ENCODE measurements around the gene RPL13A. TPM values are rescaled to one million over a fixed set of nuclear protein-coding genes. Genes with fewer than 3 reads are reported as not detected.
A peak's percentile ranks its signal among the peaks of the same experiment; 100 is the strongest.

RPL13A gene
- total RNA-seq, 1 donor from 2014 or later, result 1,486 TPM

DNA sequence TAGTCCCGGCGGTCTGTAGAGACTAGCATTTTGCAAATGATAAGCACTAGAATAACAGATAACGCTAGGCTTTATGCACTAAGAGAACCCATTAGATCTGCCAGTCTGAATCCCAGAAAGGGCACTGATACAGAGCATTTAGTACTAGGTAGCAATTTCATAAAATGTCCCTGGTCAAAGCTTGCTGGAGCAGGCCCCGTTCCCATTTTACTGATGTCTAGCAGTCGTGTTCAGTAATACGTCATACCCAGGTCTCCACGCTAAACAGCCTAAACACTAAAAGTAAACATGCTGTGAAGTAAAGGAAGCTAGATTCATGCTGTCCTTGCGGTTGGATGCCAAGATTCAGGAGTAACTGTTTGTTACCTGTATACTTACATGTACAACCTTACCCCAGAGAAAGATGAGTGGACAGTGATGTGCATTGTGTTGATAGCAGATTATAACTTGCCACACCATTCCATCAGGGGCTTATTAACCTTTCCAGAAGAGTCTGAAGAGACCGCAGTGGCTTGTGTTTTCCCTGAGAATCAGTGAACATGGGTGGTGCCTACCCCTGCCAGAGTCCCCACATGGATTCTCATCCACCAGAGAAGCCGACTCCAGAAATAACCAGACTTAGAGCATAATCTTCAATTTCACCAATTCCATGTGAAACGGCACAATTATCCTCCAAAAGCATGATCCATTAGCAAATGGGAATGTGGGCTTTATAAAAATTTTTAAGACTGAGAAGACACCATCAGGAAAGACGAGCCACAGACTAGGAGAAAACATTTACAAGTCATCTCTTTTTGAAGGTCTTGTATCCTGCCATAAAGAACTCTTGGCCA lies 5.4 kb downstream of the RPL13A start:
- ATAC-seq (no peak), DNase-seq (ENCODE audit: missing footprints) (no peak)
- intact Hi-C loops (cut with DNase I), result loop anchor here (10.0 kb wide), 1 partner anchor 382 kb away; the partner anchor contains the start of genes AKT1S1 and TBC1D17

DNA sequence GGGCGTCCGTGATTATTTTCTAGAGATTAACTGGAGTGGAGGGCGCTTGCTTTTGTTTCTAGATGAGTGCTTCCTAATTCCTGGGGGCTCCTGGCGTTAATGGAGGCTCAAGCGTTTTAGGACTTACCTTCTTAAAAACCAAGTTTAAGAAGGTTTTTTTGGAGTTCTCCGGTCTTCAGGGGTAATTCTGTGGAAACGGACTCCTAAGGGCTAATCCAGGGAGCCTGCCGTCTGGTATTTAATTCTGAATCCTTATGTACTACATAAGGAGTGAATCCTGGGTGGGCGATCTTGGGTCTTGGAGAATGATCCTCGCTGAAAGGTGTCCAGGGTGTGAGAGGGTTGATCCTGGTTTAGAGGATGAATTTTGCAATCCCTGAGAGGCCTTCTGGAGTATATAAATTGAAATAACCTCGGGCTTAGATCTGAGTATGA lies 9.2 kb downstream of the RPL13A start:
- ATAC-seq (no peak), DNase-seq (ENCODE audit: missing footprints) (no peak)
- intact Hi-C loops (cut with DNase I), result loop anchor here (1.0 to 10.0 kb wide), 2 partner anchors 9 to 378 kb away; partner anchors contain the start of genes AKT1S1, RPL13A and TBC1D17

DNA sequence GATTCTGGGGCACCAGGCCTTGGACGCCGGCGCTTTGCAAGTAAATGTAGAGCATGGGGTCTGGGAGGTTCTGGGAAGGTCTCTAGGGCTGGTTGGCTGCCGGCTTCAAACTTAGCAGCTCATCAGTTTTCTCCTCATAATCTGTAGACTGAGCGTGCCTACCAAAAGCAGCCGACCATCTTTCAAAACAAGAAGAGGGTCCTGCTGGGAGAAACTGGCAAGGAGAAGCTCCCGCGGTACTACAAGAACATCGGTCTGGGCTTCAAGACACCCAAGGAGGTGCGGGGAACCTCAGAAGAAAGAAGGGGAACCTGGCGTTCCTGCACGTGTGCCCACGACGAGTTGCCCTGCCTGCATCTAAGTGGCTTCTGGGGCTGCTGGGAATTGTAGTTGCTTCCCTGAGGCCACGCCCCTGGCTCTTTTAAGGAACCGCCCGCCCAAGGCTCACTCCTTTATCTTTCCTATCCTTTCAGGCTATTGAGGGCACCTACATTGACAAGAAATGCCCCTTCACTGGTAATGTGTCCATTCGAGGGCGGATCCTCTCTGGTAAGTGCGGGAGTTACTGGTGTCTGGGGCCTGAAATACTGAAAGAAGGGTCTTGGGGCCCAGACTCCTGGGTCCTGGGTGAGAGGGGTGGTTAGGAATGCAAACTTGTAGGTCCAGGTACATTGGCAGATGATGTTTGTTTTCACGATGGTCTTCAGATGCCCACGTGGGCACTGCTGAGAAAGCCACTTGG lies 9.8 kb downstream of the RPL13A start:
- ATAC-seq, result no peak
- DNase-seq (ENCODE audit: missing footprints), result peak; percentile 89
- intact Hi-C loops (cut with DNase I), result loop anchor here (10.0 kb wide), 1 partner anchor 378 kb away; the partner anchor contains the start of genes AKT1S1 and TBC1D17

DNA sequence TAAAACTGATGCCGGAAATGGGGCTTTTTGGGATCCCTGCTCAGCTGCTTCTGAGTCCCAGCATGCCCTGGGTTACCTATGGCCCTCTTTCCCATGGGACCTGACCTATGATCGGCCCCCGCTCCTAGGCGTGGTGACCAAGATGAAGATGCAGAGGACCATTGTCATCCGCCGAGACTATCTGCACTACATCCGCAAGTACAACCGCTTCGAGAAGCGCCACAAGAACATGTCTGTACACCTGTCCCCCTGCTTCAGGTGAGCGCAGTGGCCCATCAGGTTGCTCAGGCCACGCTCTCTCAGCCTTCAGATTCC lies 10.3 kb downstream of the RPL13A start:
- DNase-seq (ENCODE audit: missing footprints) (peak; percentile 46), ATAC-seq (no peak)
- intact Hi-C loops (cut with DNase I), result loop anchor here (10.0 kb wide), 1 partner anchor 377 kb away; the partner anchor contains the start of genes AKT1S1 and TBC1D17

DNA sequence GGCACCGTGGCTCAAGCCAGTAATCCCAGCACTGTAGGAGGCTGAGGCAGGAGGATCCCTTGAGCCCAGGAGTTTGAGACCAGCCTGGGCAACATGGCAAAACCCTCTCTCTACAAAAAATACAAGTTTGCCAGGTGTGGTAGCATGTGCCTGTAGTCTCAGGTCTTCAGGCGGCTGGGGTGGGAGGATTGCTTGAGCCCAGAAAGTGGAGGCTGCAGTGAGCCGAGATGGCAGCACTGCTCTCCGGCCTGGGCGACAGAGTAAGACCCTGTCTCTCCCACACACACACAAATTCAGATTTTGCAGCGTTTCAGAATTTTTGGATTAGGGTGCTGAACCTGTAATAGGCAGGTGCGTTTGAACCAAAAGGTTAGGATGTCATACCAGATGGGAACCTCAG lies 11.1 kb downstream of the RPL13A start:
- DNase-seq (ENCODE audit: missing footprints), result peak; percentile 37
- ATAC-seq, result no peak
- intact Hi-C loops (cut with DNase I), result loop anchor here (10.0 kb wide), 1 partner anchor 376 kb away; the partner anchor contains the start of genes AKT1S1 and TBC1D17

DNA sequence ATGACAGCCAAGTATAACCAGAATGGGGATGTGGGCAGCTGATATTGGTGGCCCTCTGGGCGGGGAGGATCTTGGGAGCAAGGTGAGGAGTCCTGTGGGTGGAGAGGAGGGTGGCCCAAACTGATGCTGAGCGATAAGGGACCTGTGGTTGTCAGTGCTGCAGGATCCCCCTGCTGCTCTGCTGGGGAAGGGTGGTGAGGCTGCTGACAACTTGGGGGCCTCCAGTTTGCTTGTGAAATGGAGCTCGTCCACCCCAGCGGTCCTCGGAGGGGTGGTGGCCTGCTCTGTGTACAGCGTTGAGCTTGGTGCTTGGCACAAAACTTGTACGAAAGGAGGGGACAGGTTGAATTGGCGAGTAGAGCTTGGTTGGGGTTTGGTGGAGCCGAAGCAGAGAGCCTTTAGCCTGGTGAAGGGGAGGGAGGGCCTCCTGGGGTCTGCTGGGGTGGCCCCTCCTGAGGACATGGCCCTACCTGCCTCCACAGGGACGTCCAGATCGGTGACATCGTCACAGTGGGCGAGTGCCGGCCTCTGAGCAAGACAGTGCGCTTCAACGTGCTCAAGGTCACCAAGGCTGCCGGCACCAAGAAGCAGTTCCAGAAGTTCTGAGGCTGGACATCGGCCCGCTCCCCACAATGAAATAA lies 11.7 kb downstream of the RPL13A start:
- intact Hi-C loops (cut with DNase I), result loop anchor here (10.0 kb wide), 1 partner anchor 376 kb away; the partner anchor contains the start of genes AKT1S1 and TBC1D17
- DNase-seq (ENCODE audit: missing footprints) (peak; percentile 33), ATAC-seq (no peak)

DNA sequence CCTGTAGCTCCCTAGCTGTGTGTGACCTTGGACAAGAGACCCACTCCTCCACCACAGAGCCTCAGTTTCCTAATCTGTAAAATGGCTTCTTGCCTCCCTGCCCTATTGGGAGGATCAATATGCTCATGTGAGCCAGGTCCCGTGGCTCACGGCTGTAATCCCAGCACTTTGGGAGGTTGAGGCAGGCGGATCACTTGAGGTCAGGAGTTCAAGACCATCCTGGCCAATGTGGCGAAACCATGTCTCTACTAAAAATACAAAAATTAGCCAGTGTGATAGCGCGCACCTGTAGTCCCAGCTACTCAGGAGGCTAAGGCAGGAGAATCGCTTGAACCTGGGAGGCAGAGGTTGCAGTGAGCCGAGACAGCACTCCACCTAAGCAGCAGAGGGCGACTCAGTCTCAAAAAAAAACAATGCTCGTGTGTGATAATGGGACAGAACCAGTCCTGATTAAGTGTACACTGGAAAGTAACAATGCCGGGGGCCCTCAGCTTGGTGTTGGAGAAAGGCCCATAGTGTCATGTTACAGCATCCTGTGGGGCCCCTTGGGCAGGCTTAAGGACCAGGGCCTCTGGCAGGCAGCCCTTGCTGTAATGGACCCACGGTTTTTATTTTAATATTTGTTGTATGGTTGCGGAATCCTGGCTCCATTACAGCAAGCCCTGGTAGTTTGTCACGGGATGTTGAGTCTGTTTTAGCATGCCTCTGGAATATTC lies 15.6 kb downstream of the RPL13A start:
- DNase-seq (ENCODE audit: missing footprints) (peak; percentile 56), ATAC-seq (peak; percentile 59)
- intact Hi-C loops (cut with DNase I), result loop anchor here (1.0 to 2.0 kb wide), 2 partner anchors 43 to 68 kb away; no protein-coding TSS in a partner anchor

DNA sequence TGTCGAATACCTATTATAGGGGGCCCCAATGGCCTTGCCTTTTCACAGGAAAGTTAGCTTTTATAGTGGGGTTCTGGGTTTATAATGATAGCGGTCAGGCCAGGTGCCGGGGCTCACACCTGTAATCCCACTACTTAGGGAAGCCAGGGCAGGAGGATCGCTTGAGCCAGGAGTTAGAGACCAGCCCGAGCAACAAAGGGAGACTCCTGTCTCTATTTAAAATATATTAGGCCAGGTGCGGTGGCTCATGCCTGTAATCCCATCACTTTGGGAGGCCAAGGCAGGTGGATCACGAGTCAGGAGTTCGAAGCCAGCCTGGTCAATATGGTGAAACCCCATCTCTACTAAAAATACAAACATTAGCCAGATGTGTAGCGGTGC lies 16.2 kb downstream of the RPL13A start:
- ATAC-seq (no peak), DNase-seq (ENCODE audit: missing footprints) (no peak)
- intact Hi-C loops (cut with DNase I), result loop anchor here (1.0 to 2.0 kb wide), 2 partner anchors 43 to 67 kb away; no protein-coding TSS in a partner anchor

DNA sequence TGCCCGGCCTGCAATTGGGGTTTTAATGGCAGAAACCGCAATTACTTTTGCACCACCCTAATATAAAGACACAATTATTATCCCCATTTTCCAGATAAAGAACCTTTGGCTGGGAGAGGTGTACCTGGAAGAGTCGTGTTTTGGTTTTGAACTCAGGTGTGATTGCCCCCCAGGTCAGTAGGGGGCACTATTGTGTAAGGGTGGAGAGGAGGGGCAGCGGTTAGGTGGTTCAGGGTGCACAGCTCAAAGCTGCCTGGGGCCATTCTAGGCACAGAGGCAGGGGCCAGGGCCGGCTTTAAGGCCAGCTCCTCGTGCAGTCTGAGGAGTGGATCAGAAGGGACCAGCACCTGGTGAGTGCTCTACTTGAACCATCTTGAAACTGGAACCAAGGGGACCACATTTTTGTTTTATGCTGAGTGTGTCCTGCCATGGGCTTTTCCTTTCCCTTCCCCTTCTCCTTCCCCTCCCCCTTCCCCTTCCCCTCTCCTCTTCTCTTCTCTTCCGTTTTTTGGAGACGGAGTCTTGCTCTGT lies 19.2 kb downstream of the RPL13A start:
- DNase-seq (ENCODE audit: missing footprints) (no peak), ATAC-seq (peak; percentile 59)
- intact Hi-C loops (cut with DNase I), result loop anchor here (1.0 kb wide), 1 partner anchor 41 kb away; no protein-coding TSS in a partner anchor

DNA sequence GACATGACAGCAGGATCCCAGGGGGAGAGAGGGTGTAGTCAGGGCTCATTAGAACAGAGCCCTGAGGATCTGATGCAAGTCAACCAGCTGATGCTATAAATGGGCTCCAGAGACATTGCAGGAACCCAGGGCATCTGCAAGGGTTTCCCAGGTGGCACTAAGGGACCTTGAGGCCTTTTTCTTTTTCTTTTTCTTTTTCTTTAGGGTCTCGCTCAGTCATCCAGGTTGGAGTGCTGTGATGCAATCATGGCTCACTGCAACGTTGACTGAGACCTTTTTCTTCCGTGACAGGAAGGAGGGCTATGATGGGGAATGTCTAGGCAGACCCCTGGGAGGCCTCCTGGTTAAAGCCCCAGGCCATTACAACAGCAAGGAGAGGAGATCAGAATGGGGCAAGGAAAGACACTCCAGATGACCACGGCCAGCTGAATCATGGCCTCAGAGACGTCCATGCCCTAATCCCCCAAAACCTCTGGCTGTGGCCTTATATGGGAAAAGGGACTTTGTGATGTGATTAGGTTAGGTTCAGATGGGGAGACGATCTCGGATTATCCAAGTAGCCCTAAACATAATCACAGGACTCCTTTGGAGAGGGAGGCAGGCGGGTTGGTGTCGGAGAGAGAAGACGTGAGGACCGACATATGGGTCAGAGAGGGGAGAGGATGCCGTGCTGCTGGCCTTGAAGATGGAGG lies 20.5 kb downstream of the RPL13A start:
- no peak for DNase-seq (ENCODE audit: missing footprints)
- intact Hi-C loops (cut with DNase I), result no loop called here
- no peak for ATAC-seq

DNA sequence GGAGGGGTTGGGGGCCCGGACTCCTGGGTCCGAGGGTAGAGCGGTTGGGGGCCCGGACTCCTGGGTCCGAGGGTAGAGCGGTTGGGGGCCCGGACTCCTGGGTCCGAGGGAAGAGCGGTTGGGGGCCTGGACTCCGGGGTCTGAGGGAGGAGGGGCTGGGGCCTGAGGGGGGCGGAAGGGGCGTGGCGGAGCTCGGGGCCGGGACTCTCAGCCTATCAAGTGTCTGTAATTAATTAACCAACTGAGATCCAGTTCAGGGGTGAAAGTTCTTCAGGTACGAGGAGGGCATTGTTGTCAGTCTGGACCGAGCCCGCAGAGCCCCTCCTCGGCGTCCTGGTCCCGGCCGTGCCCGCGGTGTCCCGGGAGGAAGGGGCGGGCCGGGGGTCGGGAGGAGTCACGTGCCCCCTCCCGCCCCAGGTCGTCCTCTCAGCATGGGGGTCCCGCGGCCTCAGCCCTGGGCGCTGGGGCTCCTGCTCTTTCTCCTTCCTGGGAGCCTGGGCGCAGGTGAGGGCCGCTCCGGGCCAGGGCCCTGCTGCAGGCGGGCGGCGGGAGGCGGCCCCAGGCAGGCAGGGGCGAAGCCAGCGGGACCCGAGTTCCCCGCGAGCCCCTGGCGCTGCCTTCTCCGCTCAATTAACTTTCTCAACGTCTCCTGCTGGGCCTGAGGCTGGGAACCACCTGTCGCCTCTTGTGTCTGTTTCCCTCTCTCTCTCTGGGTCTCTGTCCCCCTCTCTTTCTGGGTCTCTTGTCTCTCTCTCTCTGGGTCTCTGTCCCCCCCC lies 25.8 kb downstream of the RPL13A start:
- peak; percentile 81 for DNase-seq (ENCODE audit: missing footprints)
- peak; percentile 78 for ATAC-seq
- intact Hi-C loops (cut with DNase I), result no loop called here

DNA sequence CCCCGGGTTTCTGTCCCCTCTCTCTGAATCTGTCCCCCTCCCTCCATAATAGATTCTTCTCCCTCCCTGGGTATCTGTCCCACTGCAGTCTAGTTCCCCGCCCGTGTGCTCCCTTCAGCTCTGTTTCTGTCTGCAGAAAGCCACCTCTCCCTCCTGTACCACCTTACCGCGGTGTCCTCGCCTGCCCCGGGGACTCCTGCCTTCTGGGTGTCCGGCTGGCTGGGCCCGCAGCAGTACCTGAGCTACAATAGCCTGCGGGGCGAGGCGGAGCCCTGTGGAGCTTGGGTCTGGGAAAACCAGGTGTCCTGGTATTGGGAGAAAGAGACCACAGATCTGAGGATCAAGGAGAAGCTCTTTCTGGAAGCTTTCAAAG lies 26.3 kb downstream of the RPL13A start:
- ATAC-seq (no peak), DNase-seq (ENCODE audit: missing footprints) (no peak)
- intact Hi-C loops (cut with DNase I), result no loop called here

DNA sequence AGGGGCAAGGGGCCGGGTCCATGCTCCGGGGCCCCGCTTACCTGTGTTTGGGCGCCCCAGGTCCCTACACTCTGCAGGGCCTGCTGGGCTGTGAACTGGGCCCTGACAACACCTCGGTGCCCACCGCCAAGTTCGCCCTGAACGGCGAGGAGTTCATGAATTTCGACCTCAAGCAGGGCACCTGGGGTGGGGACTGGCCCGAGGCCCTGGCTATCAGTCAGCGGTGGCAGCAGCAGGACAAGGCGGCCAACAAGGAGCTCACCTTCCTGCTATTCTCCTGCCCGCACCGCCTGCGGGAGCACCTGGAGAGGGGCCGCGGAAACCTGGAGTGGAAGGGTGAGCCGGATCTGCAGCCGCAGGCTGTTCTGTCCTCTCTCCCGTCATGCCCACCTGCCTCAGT lies 26.7 kb downstream of the RPL13A start:
- ATAC-seq (no peak), DNase-seq (ENCODE audit: missing footprints) (no peak)
- intact Hi-C loops (cut with DNase I), result no loop called here

DNA sequence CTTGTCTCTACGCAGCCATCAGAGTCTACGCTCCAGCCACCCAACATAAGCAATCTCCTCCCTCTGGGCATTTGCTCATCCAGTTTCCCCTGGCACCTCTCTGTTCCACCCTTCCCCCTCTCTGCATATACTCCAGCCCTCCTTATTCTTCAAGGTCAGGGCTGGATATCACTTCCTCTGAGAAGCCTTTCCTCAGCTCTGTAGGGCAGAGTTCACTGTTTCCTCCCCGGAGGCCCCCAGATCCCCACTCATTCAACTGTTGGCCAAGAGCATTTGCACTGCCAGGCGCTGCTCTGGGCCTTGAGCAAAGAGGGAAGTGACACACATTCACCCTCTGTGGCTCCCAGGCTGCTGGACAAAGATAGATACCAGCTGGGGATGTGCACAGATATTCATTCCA lies 28.4 kb downstream of the RPL13A start:
- intact Hi-C loops (cut with DNase I), result no loop called here
- peak; percentile 49 for ATAC-seq
- peak; percentile 86 for DNase-seq (ENCODE audit: missing footprints)

DNA sequence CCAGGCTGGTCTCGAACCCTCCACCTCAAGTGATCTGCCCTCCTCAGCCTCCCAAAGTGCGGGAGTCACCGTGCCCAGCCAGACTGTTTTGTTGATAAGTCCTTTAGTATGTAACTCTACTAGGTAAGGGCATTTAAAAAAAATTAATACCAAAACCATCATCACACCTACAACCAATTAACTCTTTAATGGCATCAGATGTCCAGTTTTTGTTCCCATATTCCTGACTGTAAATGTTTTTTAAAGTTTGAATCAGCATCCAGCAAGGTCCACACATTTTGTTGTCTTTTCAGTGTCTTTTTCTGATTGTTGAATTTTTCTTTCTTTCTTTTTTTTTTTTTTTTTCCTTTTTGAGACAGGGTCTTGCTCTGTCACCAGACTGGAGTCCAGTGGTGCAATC lies 30.6 kb downstream of the RPL13A start:
- ATAC-seq (no peak), DNase-seq (ENCODE audit: missing footprints) (no peak)
- intact Hi-C loops (cut with DNase I), result no loop called here

DNA sequence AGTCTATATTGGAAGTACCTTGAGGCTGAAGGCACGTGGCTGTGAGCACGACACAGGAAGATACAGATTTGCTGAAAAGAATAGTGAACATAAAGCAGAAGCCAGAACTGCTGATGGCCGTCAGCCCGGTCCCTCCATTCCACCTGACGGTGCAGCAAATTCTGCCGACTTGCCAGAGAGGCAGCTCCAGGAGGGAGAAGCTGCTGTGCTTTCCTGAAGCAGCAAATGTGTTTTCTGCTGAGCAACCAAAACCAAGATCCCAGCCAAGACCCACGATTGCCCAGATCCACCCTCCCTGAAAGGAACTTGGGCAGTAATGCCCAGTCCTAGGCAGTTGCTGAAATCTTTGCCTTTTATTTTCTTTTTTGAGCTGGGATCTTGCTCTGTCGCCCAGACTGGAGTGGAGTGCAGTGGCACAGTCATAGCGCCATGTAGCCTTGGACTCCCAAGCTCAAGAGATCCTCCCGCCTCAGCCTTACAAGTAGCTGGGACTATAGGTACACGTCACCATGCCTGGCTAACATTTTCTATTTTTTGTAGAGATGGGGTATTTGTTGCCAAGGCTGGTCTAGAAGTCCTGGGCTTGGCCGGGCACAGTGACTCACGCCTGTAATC lies 33.4 kb downstream of the RPL13A start:
- intact Hi-C loops (cut with DNase I), result no loop called here
- no peak for DNase-seq (ENCODE audit: missing footprints)
- peak; percentile 62 for ATAC-seq
